Kidney epithelial cell (primary cell): ENCODE results near the gene SELENOM. TPM values are rescaled to one million over a fixed set of nuclear protein-coding genes. Genes with fewer than 3 reads are reported as not detected.
"Not testable (repeated sequence)": the region's sequence is repeated elsewhere in the genome, so short reads cannot be mapped to it uniquely, and the experiment has no call there.

Source experiments
- DNase-seq: peaks from one replicate; pipeline ENCODE4 v3.0.0-alpha.2; 2010; ENCODE audit warnings: low read depth
- H3K27me3 ChIP-seq: 2 replicates; pipeline ENCODE4 v1.6.0; 2011; ENCODE audit warnings: low read length; ENCODE audit not compliant: control insufficient read depth, insufficient read depth
- H3K36me3 ChIP-seq: 2 replicates; pipeline ENCODE4 v1.5.1; 2011; ENCODE audit warnings: low read length; ENCODE audit not compliant: control insufficient read depth, insufficient read depth
- H3K4me3 ChIP-seq: 2 replicates; pipeline ENCODE4 v1.5.1; 2011; ENCODE audit warnings: low read depth, mild to moderate bottlenecking, control low read depth, low read length
- CTCF ChIP-seq: IDR thresholded peaks from 2 replicates; pipeline ENCODE4 v1.5.1; 2011; ENCODE audit warnings: mild to moderate bottlenecking, moderate library complexity, low read length, control low read depth, inconsistent platforms; ENCODE audit not compliant: insufficient read depth, poor library complexity, severe bottlenecking
- total RNA-seq: library from RNA; depleted of rRNA; stranded (reverse); fragments of >200 nt; gene quantifications from 2 replicates; pipeline ENCODE4 v1.2.3, GENCODE V29; 2015

SELENOM gene
- total RNA-seq, 1 donor from 2014 or later, result 55.2 TPM

GRCh38 chr22:31077681-31078080, 29.7 kb downstream of the SELENOM start:
- H3K4me3 ChIP-seq, result no peak overlapping the region
- no peak for DNase-seq
- no peak for TF ChIP-seq CTCF
- H3K36me3 ChIP-seq, result no peaks in the 10 kb centered on the region
- H3K27me3 ChIP-seq, result no peaks in the 10 kb centered on the region

- TF ChIP-seq CTCF, result no peak
- Histone ChIP-seq H3K4me3 (no peak overlapping the region), H3K36me3 (no peaks in the 10 kb centered on the region), H3K27me3 (no peaks in the 10 kb centered on the region)
- no peak for DNase-seq
Measured at GRCh38 chr22:31075961-31076360, 31.4 kb downstream of the SELENOM start.

GRCh38 chr22:31073545-31074145, 33.7 kb downstream of the SELENOM start:
- not testable (repeated sequence) for DNase-seq, H3K36me3 ChIP-seq, H3K27me3 ChIP-seq

GRCh38 chr22:31073125-31073524, 34.2 kb downstream of the SELENOM start:
- not testable (repeated sequence) for DNase-seq, H3K4me3 ChIP-seq, H3K27me3 ChIP-seq, H3K36me3 ChIP-seq

More at GRCh38 chr22:31073545-31074145, 33.7 kb downstream of the SELENOM start:
- H3K4me3 ChIP-seq, result not testable (repeated sequence)

GRCh38 chr22:31069691-31070314, 37.6 kb downstream of the SELENOM start:
- not testable (repeated sequence) for H3K4me3 ChIP-seq, H3K36me3 ChIP-seq, H3K27me3 ChIP-seq, DNase-seq

GRCh38 chr22:31068970-31069369, 38.4 kb downstream of the SELENOM start:
- H3K4me3 ChIP-seq, result no peak overlapping the region
- H3K27me3 ChIP-seq, result no peaks in the 10 kb centered on the region
- no peak for DNase-seq
- no peaks in the 10 kb centered on the region for H3K36me3 ChIP-seq
- TF ChIP-seq CTCF, result no peak

- Histone ChIP-seq H3K27me3 (no peaks in the 10 kb centered on the region), H3K36me3 (no peaks in the 10 kb centered on the region), H3K4me3 (no peak overlapping the region)
- no peak for DNase-seq
- no peak for TF ChIP-seq CTCF
Measured at GRCh38 chr22:31064369-31064768, 43.0 kb downstream of the SELENOM start.
